ENCODE measurements around the gene KCNQ1.

DNA sequence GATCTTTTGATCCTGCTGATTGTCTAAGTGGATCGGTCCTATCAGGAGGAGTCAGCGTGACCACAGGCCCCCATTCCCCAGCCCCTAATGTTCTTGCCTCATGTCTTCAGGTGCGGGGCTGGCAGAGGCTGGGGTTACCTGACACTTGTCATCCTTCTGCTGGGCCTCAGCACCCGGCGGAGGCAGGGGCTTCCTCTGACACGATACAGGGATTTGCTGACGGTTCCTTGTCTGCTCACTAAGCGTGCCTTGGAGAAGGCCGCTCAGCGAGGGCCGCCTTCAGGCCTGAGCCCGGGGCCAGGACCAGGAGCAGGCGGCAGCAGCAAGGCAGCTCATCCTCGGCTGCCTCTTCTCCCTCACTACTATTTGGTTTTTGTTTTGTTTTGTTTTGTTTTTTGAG is 300.7 kb downstream of the KCNQ1 start:
- TF ChIP-seq, protein P1, sequence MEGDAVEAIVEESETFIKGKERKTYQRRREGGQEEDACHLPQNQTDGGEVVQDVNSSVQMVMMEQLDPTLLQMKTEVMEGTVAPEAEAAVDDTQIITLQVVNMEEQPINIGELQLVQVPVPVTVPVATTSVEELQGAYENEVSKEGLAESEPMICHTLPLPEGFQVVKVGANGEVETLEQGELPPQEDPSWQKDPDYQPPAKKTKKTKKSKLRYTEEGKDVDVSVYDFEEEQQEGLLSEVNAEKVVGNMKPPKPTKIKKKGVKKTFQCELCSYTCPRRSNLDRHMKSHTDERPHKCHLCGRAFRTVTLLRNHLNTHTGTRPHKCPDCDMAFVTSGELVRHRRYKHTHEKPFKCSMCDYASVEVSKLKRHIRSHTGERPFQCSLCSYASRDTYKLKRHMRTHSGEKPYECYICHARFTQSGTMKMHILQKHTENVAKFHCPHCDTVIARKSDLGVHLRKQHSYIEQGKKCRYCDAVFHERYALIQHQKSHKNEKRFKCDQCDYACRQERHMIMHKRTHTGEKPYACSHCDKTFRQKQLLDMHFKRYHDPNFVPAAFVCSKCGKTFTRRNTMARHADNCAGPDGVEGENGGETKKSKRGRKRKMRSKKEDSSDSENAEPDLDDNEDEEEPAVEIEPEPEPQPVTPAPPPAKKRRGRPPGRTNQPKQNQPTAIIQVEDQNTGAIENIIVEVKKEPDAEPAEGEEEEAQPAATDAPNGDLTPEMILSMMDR (IDR thresholded peaks at IDR 0.05; ENCODE audit: insufficient read depth, low read length, poor library complexity, severe bottlenecking), result no peak
- TF ChIP-seq EZH2phosphoT487 (conservative IDR thresholded peaks at IDR 0.05; ENCODE audit: low read length), result no peak
